Skin epidermis (tissue), 12 donors: ENCODE results near the gene AP3D1.

Experiments used
- H3K27ac ChIP-seq, 21 experiments: fragments of 200-600 bp; sonication (generic) in 11 of 21; one replicate each; pipeline ENCODE4 v1.5.0; 2020; ENCODE audit warnings: mild to moderate bottlenecking in 3 of 21, inconsistent platforms in 2 of 21, moderate library complexity in 2 of 21
- H3K4me3 ChIP-seq, 7 experiments: fragments of 200-600 bp; sonication (generic) in 2 of 7; one replicate each; pipeline ENCODE4 v1.5.0; 2020; ENCODE audit warnings: inconsistent platforms in 2 of 7, mild to moderate bottlenecking in 2 of 7, moderate library complexity in 1 of 7

The AP3D1 gene

DNA sequence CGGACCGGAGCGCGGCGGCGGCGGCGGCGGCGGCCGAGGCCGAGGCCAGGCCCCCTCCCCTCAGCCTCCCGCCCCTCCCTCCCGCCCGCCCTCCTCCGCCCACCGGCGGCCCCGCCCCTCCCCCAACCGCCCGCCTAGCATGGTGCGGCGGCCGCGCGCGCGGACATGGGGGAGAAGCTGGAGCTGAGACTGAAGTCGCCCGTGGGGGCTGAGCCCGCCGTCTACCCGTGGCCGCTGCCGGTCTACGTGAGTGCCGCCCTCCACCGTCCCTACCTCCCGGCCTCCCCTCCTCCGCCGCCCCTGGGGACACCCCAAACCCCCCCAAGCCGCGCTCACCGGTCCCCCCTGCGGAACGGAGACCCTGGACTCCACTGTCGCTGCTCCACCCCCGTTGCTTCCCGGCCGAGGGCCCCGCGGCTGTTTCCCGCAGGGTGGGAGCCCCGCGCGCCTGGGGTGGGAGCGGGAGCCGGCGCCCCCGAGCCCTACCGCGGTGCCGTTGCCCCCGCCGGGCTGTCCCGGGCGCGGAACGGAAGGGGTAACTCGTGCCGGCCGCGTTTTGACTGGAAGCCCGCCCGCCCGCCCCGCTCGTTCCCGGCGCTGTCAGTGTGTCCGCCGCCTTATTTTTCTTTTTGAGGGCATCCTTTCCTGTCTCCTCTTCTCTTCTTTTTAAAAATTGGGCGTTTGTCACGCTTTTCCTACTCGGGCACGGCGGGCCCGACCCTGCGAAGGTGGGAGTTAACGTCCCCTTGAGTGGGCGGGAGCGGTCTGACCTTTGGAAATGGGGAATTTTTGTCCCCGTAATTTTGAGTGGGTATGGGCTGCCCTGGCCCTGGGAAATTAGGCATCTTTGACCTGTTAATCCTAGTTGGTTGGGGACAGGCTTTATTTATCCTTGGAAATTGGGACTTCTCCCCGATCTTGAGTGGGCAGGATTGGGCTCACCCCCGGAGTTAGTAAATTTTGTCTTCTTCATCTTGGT lies 12.9 kb upstream of the AP3D1 start:
- H3K4me3 ChIP-seq, result peak overlapping the region; percentile 73 to 98 (median 93)
- H3K27ac ChIP-seq, result peak overlapping the region; percentile 87 to 100 (median 98)

GRCh38 chr19:2160379-2160778 lies 9.0 kb upstream of the AP3D1 start:
- Histone ChIP-seq H3K4me3 (no peak overlapping the region), H3K27ac (no peak overlapping the region)

- Histone ChIP-seq H3K27ac (no peak overlapping the region), H3K4me3 (no peak overlapping the region)
Observed at GRCh38 chr19:2157452-2157851, 6.1 kb upstream of the AP3D1 start.

DNA sequence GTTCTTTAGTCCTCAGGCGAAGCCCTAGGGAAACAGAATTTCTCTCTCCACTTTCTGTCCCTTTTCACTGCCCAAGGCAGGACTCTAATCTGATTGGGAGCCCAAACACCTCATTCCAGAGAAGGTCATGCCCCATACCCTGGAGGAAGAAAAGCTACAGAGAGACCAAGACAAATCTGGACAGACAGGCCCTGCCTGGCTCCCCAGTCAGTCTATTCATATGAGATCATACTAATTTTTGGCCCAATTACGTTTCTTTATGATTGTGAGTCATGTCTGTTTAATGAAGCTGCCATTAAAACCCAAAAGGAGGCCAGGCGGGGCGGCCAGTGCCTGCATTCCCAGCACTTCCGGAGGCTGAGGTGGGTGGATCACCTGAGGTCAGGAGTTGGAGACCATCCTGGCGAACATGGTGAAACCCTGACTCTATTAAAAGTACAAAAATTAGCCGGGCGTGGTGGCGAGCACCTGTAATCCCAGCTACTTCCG lies 3.3 kb upstream of the AP3D1 start:
- peak overlapping the region in 7 of 21 experiments; percentile 6 to 43 (median 33) for H3K27ac ChIP-seq

GRCh38 chr19:2150794-2151338 lies 500 bp downstream of the AP3D1 start:
- H3K4me3 ChIP-seq, result peak overlapping the region; percentile 81 to 99 (median 95)

More for the DNA sequence above, 3.3 kb upstream of the AP3D1 start:
- no peak overlapping the region for H3K4me3 ChIP-seq

GRCh38 chr19:2149980-2150793 lies 1.2 kb downstream of the AP3D1 start:
- Histone ChIP-seq H3K4me3 (peak overlapping the region; percentile 81 to 99 (median 95)), H3K27ac (peak overlapping the region; percentile 39 to 98 (median 93))

More at GRCh38 chr19:2150794-2151338, 500 bp downstream of the AP3D1 start:
- H3K27ac ChIP-seq, result peak overlapping the region; percentile 39 to 98 (median 93)

DNA sequence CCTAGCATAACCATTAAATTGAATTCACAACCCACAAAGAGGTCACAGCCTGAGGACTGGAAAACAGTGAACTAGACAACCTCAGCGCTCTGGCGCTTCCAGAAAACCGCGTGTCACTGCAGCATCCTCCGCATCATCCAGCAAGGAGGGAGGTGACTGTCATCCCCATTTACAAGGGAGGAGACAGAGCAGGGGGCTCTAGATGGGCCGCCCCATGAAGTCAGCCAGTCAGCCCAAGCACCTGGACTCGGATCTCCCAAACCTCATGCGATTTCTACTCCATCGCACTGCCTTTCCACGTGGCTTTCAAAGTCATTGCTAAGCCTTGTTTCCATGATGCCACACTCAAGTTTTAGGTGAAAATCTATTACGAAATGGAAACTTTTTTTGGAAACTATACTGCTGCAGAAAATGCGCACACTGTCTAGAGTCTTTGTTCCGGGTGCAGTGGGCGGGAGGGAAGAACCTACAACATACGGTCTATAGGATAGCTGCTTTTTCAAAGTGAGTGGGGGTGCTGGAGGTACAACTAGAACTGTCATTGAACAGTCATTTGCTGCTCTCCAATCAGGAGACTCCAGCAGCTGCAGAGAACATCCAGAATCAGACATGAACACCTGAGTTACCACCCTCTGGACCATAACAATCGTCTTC lies 2.8 kb downstream of the AP3D1 start:
- Histone ChIP-seq H3K4me3 (no peak overlapping the region), H3K27ac (peak overlapping the region in 1 of 21 experiments; percentile 9)

- Histone ChIP-seq H3K4me3 (no peak overlapping the region), H3K27ac (no peak overlapping the region)
Observed at GRCh38 chr19:2145831-2146241, 5.5 kb downstream of the AP3D1 start.

GRCh38 chr19:2144190-2144589 lies 7.2 kb downstream of the AP3D1 start:
- Histone ChIP-seq H3K27ac (no peak overlapping the region), H3K4me3 (no peak overlapping the region)

GRCh38 chr19:2142173-2142829 lies 9.1 kb downstream of the AP3D1 start:
- Histone ChIP-seq H3K27ac (no peak overlapping the region), H3K4me3 (no peak overlapping the region)

DNA sequence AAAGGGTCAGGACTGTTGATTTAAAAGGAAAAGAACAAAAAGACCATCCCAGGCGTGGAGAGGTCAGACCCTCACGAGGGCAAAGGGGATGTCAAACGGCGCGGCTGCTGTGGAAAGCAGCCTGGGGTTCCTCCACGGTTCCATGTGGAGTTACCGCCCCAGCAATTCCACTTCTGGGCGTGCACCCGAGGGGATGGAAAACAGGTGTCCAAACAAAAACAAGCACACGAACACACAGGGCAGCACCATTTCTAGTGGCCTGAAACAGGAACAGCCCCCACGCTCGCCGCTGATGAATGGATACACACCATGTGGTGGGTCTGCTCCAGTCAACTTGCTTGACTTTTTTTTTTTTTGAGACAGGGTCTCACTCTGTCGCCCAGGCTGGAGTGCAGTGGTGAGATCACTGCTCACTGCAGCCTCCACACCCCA lies 11.2 kb downstream of the AP3D1 start:
- Histone ChIP-seq H3K27ac (no peak overlapping the region), H3K4me3 (no peak overlapping the region)

GRCh38 chr19:2139385-2140137 lies 11.8 kb downstream of the AP3D1 start:
- H3K4me3 ChIP-seq, result no peak overlapping the region
- no peak overlapping the region for H3K27ac ChIP-seq

DNA sequence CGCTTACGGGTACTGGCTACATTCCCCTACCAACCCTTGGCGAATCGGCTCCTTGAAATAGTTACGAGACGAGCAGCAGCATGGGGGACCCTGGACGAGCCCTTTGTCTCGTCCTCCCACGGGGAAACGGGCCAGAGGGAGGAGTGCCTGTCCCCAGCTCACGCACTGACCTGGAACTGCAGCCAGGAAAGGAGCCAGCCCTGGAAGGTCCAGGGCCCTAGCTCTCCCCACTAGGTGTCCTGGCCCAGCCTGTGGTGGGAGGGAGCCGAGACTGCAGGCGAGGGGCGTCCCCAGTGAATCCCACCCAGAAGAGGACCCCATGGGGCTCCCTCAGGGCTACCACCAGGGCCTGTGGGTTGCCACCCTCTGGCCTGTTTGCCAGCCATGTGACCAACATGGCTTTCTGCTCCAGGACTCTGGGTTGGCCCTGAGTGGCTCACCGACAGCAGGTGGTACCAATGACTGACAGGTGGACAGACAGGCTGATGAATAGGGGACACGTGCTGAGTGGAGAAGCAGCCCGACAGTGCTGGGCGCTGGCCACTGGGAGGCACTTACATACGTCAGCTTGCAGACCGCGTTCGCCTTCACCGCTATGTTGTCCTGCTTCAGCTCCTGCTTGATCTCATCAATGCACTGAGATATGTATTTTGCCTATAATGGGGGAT lies 13.2 kb downstream of the AP3D1 start:
- Histone ChIP-seq H3K27ac (peak overlapping the region in 1 of 21 experiments; percentile 3), H3K4me3 (no peak overlapping the region)

GRCh38 chr19:2136796-2137195 lies 14.6 kb downstream of the AP3D1 start:
- Histone ChIP-seq H3K27ac (no peak overlapping the region), H3K4me3 (no peak overlapping the region)

DNA sequence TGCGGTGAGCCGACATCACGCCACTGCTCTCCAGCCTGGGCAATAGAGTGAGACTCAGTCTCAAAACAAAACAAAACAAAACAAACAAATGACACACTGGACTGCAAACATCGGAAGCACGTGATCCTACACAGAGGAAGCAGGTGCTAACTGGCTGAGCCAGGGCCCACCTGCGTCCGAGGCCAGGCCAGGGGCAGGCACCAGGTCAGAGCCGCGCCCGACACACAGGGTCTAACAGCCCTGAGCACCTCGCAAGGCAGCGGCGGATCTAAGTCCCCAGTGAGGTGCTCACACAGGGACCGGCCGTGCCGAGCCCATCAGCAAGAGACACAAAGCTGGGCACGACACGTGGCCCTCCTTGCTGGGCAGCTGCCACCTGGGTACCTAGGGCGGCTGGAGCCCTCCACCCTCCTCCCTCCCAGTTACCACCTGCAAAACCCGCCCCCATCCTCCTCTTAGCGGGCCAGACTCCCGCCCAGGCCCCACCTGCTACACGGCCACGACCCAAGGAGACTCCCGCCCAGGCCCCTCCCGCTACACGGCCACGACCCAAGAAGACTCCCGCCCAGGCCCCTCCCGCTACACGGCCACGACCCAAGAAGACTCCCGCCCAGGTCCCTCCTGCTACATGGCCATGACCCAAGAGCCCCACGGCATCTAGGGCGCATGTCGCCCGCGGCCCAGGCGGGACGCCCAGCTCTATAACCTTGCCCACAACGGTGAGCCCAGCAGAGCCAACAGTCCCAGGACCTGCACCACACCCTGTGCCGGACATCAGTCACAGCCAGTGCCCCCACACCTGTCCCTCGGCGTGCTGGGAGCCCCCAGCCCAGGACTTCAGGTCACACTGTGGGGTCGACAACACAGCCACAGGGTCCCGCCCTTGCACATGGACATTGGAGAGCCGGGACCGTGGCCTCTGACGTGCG lies 15.6 kb downstream of the AP3D1 start:
- H3K4me3 ChIP-seq, result no peak overlapping the region
- H3K27ac ChIP-seq, result no peak overlapping the region

DNA sequence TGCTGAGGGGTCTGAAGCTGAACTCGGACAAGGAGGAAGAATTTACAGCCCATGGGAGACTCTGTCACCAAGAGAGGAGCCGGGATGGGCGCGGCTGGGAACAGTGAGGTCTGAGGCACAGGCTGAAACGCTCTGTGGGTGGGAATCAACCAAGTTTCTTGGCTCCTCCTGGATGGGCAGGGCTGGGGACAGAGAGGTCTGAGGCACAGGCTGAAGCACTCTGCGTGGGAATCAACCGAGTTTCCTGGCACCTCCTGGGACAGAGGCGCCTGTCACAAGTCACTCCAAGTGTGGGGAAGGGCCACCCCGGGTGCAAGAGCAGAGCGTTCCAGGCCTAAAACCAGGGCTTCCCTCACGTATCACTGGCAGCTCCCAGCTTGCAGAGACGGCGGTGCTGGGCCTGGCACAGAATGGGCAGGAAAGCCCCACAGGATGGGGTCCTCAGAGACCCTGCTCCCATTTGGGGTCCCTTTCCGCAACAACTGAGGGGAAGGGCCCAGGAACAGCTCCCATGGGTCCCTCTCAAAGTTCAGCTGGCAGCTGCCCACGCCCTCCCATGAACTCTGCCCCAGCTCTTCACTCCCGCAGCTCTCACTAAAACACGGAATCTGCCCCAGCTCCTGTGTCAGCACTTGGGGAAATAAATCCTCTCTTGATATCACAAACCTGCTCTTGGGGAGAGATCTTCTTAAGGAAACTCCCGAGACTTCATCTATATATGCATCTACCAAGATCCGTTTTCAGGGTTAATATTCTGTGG lies 18.5 kb downstream of the AP3D1 start:
- Histone ChIP-seq H3K27ac (no peak overlapping the region), H3K4me3 (no peak overlapping the region)
